Measurements from ENCODE around the gene KRTAP10-5.

Gene KRTAP10-5

GRCh38 chr21:44582055-44582454 lies 1.7 kb upstream of the KRTAP10-5 start:
- H3K27ac ChIP-seq (replicated peaks), result no peak overlapping the region
- no peak for DNase-seq (ENCODE audit: low read depth in 1 of 2, low spot score in 1 of 2)
- H3K4me3 ChIP-seq (replicated peaks; ENCODE audit: insufficient read depth, low read length), result no peak overlapping the region
- TF ChIP-seq POLR2AphosphoS5 (IDR thresholded peaks at IDR 0.05; ENCODE audit: low read depth) (no peak), SPI1 (IDR thresholded peaks at IDR 0.05; ENCODE audit: borderline replicate concordance, low read depth) (no peak), GABPA (IDR thresholded peaks at IDR 0.05; ENCODE audit: low read depth) (no peak)
- TF ChIP-seq, protein P1, sequence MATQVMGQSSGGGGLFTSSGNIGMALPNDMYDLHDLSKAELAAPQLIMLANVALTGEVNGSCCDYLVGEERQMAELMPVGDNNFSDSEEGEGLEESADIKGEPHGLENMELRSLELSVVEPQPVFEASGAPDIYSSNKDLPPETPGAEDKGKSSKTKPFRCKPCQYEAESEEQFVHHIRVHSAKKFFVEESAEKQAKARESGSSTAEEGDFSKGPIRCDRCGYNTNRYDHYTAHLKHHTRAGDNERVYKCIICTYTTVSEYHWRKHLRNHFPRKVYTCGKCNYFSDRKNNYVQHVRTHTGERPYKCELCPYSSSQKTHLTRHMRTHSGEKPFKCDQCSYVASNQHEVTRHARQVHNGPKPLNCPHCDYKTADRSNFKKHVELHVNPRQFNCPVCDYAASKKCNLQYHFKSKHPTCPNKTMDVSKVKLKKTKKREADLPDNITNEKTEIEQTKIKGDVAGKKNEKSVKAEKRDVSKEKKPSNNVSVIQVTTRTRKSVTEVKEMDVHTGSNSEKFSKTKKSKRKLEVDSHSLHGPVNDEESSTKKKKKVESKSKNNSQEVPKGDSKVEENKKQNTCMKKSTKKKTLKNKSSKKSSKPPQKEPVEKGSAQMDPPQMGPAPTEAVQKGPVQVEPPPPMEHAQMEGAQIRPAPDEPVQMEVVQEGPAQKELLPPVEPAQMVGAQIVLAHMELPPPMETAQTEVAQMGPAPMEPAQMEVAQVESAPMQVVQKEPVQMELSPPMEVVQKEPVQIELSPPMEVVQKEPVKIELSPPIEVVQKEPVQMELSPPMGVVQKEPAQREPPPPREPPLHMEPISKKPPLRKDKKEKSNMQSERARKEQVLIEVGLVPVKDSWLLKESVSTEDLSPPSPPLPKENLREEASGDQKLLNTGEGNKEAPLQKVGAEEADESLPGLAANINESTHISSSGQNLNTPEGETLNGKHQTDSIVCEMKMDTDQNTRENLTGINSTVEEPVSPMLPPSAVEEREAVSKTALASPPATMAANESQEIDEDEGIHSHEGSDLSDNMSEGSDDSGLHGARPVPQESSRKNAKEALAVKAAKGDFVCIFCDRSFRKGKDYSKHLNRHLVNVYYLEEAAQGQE (IDR thresholded peaks at IDR 0.05; ENCODE audit: insufficient replicate concordance, low read depth), result no peak
- TF ChIP-seq, protein P2, sequence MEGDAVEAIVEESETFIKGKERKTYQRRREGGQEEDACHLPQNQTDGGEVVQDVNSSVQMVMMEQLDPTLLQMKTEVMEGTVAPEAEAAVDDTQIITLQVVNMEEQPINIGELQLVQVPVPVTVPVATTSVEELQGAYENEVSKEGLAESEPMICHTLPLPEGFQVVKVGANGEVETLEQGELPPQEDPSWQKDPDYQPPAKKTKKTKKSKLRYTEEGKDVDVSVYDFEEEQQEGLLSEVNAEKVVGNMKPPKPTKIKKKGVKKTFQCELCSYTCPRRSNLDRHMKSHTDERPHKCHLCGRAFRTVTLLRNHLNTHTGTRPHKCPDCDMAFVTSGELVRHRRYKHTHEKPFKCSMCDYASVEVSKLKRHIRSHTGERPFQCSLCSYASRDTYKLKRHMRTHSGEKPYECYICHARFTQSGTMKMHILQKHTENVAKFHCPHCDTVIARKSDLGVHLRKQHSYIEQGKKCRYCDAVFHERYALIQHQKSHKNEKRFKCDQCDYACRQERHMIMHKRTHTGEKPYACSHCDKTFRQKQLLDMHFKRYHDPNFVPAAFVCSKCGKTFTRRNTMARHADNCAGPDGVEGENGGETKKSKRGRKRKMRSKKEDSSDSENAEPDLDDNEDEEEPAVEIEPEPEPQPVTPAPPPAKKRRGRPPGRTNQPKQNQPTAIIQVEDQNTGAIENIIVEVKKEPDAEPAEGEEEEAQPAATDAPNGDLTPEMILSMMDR (IDR thresholded peaks at IDR 0.05; ENCODE audit: insufficient read depth, low read length), result no peak
- H3K27me3 ChIP-seq (ENCODE audit: insufficient read depth, poor library complexity, severe bottlenecking), result no peaks in the 10 kb centered on the region

DNA sequence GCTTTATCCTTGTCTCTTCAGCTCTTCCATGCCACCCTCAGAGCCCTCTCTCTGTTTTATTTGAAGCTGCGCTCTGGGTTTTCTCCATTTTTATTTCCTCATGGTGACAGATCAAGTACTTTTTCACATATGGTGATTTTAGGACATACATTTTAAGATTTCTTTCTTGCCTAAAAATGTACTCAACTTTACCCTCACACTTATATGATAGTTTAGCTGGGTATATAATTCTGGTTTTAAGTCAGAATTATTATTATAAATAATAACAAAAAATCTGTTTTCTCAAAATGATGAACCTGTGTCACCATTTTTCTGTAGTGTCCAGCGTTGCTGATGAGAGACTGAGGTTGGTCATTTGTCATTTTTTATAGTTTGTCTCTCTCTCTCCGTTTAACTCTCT lies 754 bp upstream of the KRTAP10-5 start:
- TF ChIP-seq, protein P1 (IDR thresholded peaks at IDR 0.05; ENCODE audit: insufficient replicate concordance, low read depth), result no peak
- TF ChIP-seq, protein P2 (IDR thresholded peaks at IDR 0.05; ENCODE audit: insufficient read depth, low read length), result no peak
- TF ChIP-seq GABPA (IDR thresholded peaks at IDR 0.05; ENCODE audit: low read depth) (no peak), SPI1 (IDR thresholded peaks at IDR 0.05; ENCODE audit: borderline replicate concordance, low read depth) (no peak), POLR2AphosphoS5 (IDR thresholded peaks at IDR 0.05; ENCODE audit: low read depth) (no peak)

GRCh38 chr21:44579833-44580144 lies 615 bp downstream of the KRTAP10-5 start:
- Histone ChIP-seq H3K27me3 (ENCODE audit: insufficient read depth, poor library complexity, severe bottlenecking) (no peaks in the 10 kb centered on the region), H3K27ac (replicated peaks) (no peak overlapping the region), H3K4me3 (replicated peaks; ENCODE audit: insufficient read depth, low read length) (no peak overlapping the region)
- DNase-seq (ENCODE audit: low read depth in 1 of 2, low spot score in 1 of 2), result no peak
- TF ChIP-seq GABPA (IDR thresholded peaks at IDR 0.05; ENCODE audit: low read depth) (no peak), POLR2AphosphoS5 (IDR thresholded peaks at IDR 0.05; ENCODE audit: low read depth) (no peak), SPI1 (IDR thresholded peaks at IDR 0.05; ENCODE audit: borderline replicate concordance, low read depth) (no peak)
- TF ChIP-seq, protein P1 (IDR thresholded peaks at IDR 0.05; ENCODE audit: insufficient replicate concordance, low read depth), result no peak
- TF ChIP-seq, protein P2 (IDR thresholded peaks at IDR 0.05; ENCODE audit: insufficient read depth, low read length), result no peak

More for the DNA sequence above, 754 bp upstream of the KRTAP10-5 start:
- no peak for DNase-seq (ENCODE audit: low read depth in 1 of 2, low spot score in 1 of 2)
- H3K4me3 ChIP-seq (replicated peaks; ENCODE audit: insufficient read depth, low read length), result no peak overlapping the region
- no peak overlapping the region for H3K27ac ChIP-seq (replicated peaks)
- no peaks in the 10 kb centered on the region for H3K27me3 ChIP-seq (ENCODE audit: insufficient read depth, poor library complexity, severe bottlenecking)

Data from HL-60 (cell line).